ENCODE results near the gene KCNQ5. TPM values are rescaled to one million over a fixed set of nuclear protein-coding genes. Genes with fewer than 3 reads are reported as not detected.

The KCNQ5 gene
- total and polyA plus RNA-seq, 2 of the 8 experiments (the other 6 are each of a cell fraction or from before 2014, with no cell fraction given), result 0.83 to 1.2 TPM

DNA sequence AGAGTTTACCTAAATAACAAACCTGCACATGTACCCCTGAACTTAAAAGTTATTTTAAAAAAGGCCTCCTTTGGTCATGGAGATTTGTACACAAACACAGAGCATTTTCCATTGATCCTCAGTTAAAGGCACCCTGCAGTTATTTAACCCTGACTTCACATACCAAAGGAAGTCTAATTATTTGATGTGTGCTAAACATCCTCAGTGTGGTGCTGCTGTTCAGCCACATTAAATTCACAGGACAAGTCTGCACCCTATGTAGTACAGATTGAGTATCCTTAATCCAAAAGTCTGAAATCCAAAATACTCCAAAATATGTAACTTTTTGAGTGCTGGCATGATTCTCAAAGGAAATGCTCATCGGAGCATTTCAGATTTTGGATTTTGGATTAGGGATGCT lies 21.4 kb downstream of the KCNQ5 start:
- Histone ChIP-seq H3K56ac (replicated peaks; ENCODE audit: insufficient read length, low read depth, low read length) (no peak overlapping the region), H4K8ac (ENCODE audit: extremely low read depth, insufficient read depth, low read length) (no peak overlapping the region), H3K4me3 (ENCODE audit: extremely low read depth in 1 of 4, insufficient read depth in 2 of 4, low read depth in 3 of 4, low read length in 4 of 4) (no peak overlapping the region), H2BK20ac (ENCODE audit: low read length) (no peak overlapping the region), H3K36me3 (ENCODE audit: control insufficient read depth in 2 of 4, insufficient read depth in 4 of 4, low read length in 3 of 4) (no peaks in the 10 kb centered on the region), H3K23ac (ENCODE audit: insufficient read length) (no peak overlapping the region), H3K18ac (ENCODE audit: extremely low read depth, low read length) (no peak overlapping the region), H3K4me2 (ENCODE audit: insufficient read depth in 1 of 2, low read depth in 2 of 2, low read length in 2 of 2) (no peak overlapping the region), H3K9ac (replicated peaks in 1 of 4; ENCODE audit: extremely low read depth in 1 of 4, low read depth in 3 of 4, low read length in 3 of 4) (no peak overlapping the region), H3K4me1 (replicated peaks in 1 of 4; ENCODE audit: control insufficient read depth in 3 of 4, insufficient read depth in 4 of 4, low read length in 3 of 4) (no peaks in the 10 kb centered on the region), H3K4ac (replicated peaks; ENCODE audit: insufficient read length, low read depth, low read length) (no peak overlapping the region), H3K79me1 (ENCODE audit: low read depth, low read length) (no peaks in the 10 kb centered on the region), H2AK5ac (ENCODE audit: low read depth, low read length) (no peak overlapping the region), H4K20me1 (replicated peaks in 1 of 2; ENCODE audit: control insufficient read depth in 1 of 2, insufficient read depth in 2 of 2, low read length in 2 of 2) (no peaks in the 10 kb centered on the region), H2BK5ac (ENCODE audit: low read depth, low read length) (no peak overlapping the region), H4K91ac (replicated peaks; ENCODE audit: insufficient read length, low read length) (no peak overlapping the region), H3K79me2 (ENCODE audit: control insufficient read depth in 1 of 2, insufficient read depth in 2 of 2, low read length in 2 of 2) (no peaks in the 10 kb centered on the region), H2BK120ac (replicated peaks; ENCODE audit: low read depth, low read length) (no peak overlapping the region), H3K27ac (ENCODE audit: low read depth, low read length) (no peak overlapping the region), H2AFZ (ENCODE audit: low read length) (no peak overlapping the region), H3K9me3 (ENCODE audit: insufficient read depth in 2 of 2, low read depth in 1 of 2, low read length in 1 of 2) (no peaks in the 10 kb centered on the region), H4K5ac (ENCODE audit: insufficient read length, low read depth, low read length) (no peak overlapping the region), H3K27me3 (replicated peaks in 1 of 4; ENCODE audit: control insufficient read depth in 3 of 4, extremely low read depth in 1 of 4, insufficient read depth in 3 of 4, low read length in 3 of 4) (no peaks in the 10 kb centered on the region), H2BK12ac (ENCODE audit: low read depth, low read length) (no peak overlapping the region), H2BK15ac (ENCODE audit: low read length) (no peak overlapping the region), H3K23me2 (ENCODE audit: low read depth, low read length) (no peaks in the 10 kb centered on the region), H3K14ac (ENCODE audit: insufficient read length) (no peak overlapping the region)
- no peak for TF ChIP-seq CTBP2 (IDR thresholded peaks at IDR 0.05; ENCODE audit: borderline replicate concordance, insufficient read depth, insufficient read length, low read length)
- no peak for TF ChIP-seq SP4 (IDR thresholded peaks at IDR 0.05; ENCODE audit: low read length)
- no peak for TF ChIP-seq ATF3 (IDR thresholded peaks at IDR 0.05; ENCODE audit: insufficient read depth, low read depth, low read length)
- TF ChIP-seq GTF2F1 (IDR thresholded peaks at IDR 0.05; ENCODE audit: borderline replicate concordance, low read depth, low read length), result no peak
- TF ChIP-seq ATF2 (IDR thresholded peaks at IDR 0.05; ENCODE audit: low read length), result no peak
- TF ChIP-seq RXRA (IDR thresholded peaks at IDR 0.05; ENCODE audit: insufficient read depth, low read depth, low read length), result no peak
- no peak for TF ChIP-seq JUND (IDR thresholded peaks at IDR 0.05; ENCODE audit: low read length)
- no peak for TF ChIP-seq CEBPB (IDR thresholded peaks at IDR 0.05; ENCODE audit: low read depth, low read length)
- TF ChIP-seq HDAC6 (IDR thresholded peaks at IDR 0.05; ENCODE audit: low read depth, low read length), result no peak
- no peak for TF ChIP-seq SIX5 (IDR thresholded peaks at IDR 0.05; ENCODE audit: low read depth, low read length)
- TF ChIP-seq KDM1A (IDR thresholded peaks at IDR 0.05; ENCODE audit: borderline replicate concordance, low read length), result no peak
- no peak for TF ChIP-seq CHD1 (IDR thresholded peaks at IDR 0.05; ENCODE audit: low read depth, low read length)
- no peak for TF ChIP-seq ASH2L (IDR thresholded peaks at IDR 0.05; ENCODE audit: low read length)
- TF ChIP-seq POLR2AphosphoS5 (IDR thresholded peaks at IDR 0.05; ENCODE audit: low read depth, low read length), result no peak
- FAIRE-seq (no peak), DNase-seq (ENCODE audit: low read depth in 1 of 2, low spot score in 2 of 2) (no peak)
- WGBS, 2 experiments (ENCODE audit: extremely low coverage in 1 of 2, insufficient coverage in 1 of 2, insufficient read length in 1 of 2, insufficient replicate concordance in 2 of 2, low coverage in 1 of 2, low lambda C conversion rate in 2 of 2, missing lambda C conversion rate in 1 of 2), result 88% methylated on average over 1 of the region's 1 CpG; no CpG with 5 or more reads in 1 of the 2 experiments
- ChIA-PET CTCF (ENCODE audit: partially characterized antibody) (interaction anchor here (1.6 kb wide), 1 partner anchor 487 kb away, joined by 5 read pairs; no protein-coding TSS in a partner anchor), POLR2A (ENCODE audit: partially characterized antibody) (no interaction called here)

Measured in H1 (cell line).